Measurements from ENCODE around the gene PRKN. TPM values are rescaled to one million over a fixed set of nuclear protein-coding genes. Genes with fewer than 3 reads are reported as not detected.

The PRKN gene
- total RNA-seq, 1 experiment from 2014 or later = 0.34 TPM

DNA sequence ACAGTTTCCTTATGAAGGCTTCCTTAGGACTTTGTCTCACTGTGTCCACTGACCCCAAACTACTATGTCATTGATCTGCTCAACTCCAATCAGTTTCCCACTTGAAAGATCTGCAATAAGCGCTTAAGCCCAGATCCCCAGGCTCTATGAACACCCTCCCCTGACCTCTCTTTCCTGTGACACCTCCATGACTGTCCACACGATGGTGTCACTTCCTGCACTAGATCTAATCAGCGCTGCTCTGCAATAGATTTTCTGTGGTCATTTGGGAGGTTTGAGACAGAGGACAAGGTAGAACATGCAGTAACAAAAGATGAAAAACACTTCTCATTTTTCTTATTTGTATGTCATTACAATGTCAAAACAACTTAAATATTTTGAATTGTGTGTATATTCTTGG lies 1149.1 kb downstream of the PRKN start:
- Mint-ChIP-seq H3K9me3 (ENCODE audit: unreplicated experiment) (no peaks in the 10 kb centered on the region), H3K4me3 (ENCODE audit: unreplicated experiment) (no peak overlapping the region), H3K27me3 (ENCODE audit: insufficient read depth, unreplicated experiment) (peaks cover 8% of the 10 kb centered on the region), H3K4me1 (ENCODE audit: low read depth, unreplicated experiment) (no peaks in the 10 kb centered on the region), H3K27ac (ENCODE audit: unreplicated experiment) (no peak overlapping the region), H3K36me3 (ENCODE audit: insufficient read depth, unreplicated experiment) (no peaks in the 10 kb centered on the region)
- no peaks in the 10 kb centered on the region for H3K27me3 ChIP-seq (replicated peaks; ENCODE audit: control insufficient read depth, insufficient read depth, low read length)
- BruUV-seq (replicated peaks) = no TSS peak
- TF ChIP-seq, protein P1, sequence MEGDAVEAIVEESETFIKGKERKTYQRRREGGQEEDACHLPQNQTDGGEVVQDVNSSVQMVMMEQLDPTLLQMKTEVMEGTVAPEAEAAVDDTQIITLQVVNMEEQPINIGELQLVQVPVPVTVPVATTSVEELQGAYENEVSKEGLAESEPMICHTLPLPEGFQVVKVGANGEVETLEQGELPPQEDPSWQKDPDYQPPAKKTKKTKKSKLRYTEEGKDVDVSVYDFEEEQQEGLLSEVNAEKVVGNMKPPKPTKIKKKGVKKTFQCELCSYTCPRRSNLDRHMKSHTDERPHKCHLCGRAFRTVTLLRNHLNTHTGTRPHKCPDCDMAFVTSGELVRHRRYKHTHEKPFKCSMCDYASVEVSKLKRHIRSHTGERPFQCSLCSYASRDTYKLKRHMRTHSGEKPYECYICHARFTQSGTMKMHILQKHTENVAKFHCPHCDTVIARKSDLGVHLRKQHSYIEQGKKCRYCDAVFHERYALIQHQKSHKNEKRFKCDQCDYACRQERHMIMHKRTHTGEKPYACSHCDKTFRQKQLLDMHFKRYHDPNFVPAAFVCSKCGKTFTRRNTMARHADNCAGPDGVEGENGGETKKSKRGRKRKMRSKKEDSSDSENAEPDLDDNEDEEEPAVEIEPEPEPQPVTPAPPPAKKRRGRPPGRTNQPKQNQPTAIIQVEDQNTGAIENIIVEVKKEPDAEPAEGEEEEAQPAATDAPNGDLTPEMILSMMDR (IDR thresholded peaks at IDR 0.05; ENCODE audit: insufficient read depth in 1 of 2, low read depth in 1 of 2, low read length in 1 of 2, severe bottlenecking in 1 of 2, unreplicated experiment in 1 of 2) = no peak
- intact Hi-C loops (cut with micrococcal nuclease; ENCODE audit: unreplicated experiment) = no loop called here
- ChIA-PET CTCF (no interaction called here), POLR2A (no interaction called here)
- no peak overlapping the region for H3K4me3 ChIP-seq (ENCODE audit: low read depth, low read length)
- no peaks in the 10 kb centered on the region for H3K4me1 ChIP-seq
- no peaks in the 10 kb centered on the region for H3K36me3 ChIP-seq (ENCODE audit: control insufficient read depth, insufficient read depth, low read length)
- H3K9me3 ChIP-seq = no peaks in the 10 kb centered on the region
- no peak for DNase-seq

DNA sequence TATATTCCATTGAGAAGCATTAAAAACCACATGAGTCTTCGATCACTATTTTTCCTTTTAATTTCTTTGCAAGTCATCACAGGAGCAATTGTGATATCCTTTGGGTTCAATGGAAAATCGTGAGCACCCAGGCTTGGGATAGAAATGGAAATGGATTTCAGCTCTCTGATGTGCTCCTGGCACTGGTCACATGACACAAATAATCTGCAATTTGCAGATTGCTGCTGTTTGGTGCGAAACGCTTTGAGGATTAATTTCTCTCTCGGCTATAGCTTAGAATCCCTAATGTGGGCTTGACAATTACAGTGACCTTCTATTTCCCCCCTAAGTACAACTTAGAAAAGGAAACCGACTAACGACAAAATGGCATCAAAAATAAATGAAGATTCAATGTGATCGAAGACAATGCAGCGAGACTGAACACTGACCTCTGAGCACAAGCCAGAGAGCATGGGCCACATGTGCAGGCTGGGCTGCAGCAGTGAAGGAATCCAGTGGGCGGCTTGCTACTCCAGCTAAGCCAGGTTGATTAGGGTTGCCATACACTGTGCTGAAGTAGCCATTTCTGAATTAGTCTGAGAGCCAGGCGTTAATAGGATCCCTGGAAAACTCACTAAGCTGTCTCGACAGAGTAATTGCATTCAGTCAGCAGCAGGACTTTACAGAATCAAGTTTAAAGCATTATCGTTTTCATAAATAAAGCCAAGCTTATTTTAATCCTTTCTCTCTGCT lies 1151.9 kb downstream of the PRKN start:
- no peak overlapping the region for H3K27ac Mint-ChIP-seq (ENCODE audit: unreplicated experiment)
- DNase-seq = no peak
- CTCF ChIA-PET = no interaction called here
- no peak overlapping the region for H3K4me3 Mint-ChIP-seq (ENCODE audit: unreplicated experiment)
- BruUV-seq (replicated peaks) = no TSS peak
- intact Hi-C loops (cut with micrococcal nuclease; ENCODE audit: unreplicated experiment) = no loop called here
- no peaks in the 10 kb centered on the region for H3K4me1 Mint-ChIP-seq (ENCODE audit: low read depth, unreplicated experiment)
- no peaks in the 10 kb centered on the region for H3K27me3 ChIP-seq (replicated peaks; ENCODE audit: control insufficient read depth, insufficient read depth, low read length)
- POLR2A ChIA-PET = interaction anchor here (0.5 kb wide), 1 partner anchor 14 kb away, joined by 3 read pairs; no protein-coding TSS in a partner anchor
- H3K27me3 Mint-ChIP-seq (ENCODE audit: insufficient read depth, unreplicated experiment) = peaks cover 8% of the 10 kb centered on the region
- H3K9me3 Mint-ChIP-seq (ENCODE audit: unreplicated experiment) = no peaks in the 10 kb centered on the region
- H3K4me1 ChIP-seq = no peaks in the 10 kb centered on the region
- H3K4me3 ChIP-seq (ENCODE audit: low read depth, low read length) = no peak overlapping the region
- H3K36me3 ChIP-seq (ENCODE audit: control insufficient read depth, insufficient read depth, low read length) = no peaks in the 10 kb centered on the region
- H3K9me3 ChIP-seq = no peaks in the 10 kb centered on the region
- no peaks in the 10 kb centered on the region for H3K36me3 Mint-ChIP-seq (ENCODE audit: insufficient read depth, unreplicated experiment)
- TF ChIP-seq, protein P1 (IDR thresholded peaks at IDR 0.05; ENCODE audit: insufficient read depth in 1 of 2, low read depth in 1 of 2, low read length in 1 of 2, severe bottlenecking in 1 of 2, unreplicated experiment in 1 of 2) = no peak

DNA sequence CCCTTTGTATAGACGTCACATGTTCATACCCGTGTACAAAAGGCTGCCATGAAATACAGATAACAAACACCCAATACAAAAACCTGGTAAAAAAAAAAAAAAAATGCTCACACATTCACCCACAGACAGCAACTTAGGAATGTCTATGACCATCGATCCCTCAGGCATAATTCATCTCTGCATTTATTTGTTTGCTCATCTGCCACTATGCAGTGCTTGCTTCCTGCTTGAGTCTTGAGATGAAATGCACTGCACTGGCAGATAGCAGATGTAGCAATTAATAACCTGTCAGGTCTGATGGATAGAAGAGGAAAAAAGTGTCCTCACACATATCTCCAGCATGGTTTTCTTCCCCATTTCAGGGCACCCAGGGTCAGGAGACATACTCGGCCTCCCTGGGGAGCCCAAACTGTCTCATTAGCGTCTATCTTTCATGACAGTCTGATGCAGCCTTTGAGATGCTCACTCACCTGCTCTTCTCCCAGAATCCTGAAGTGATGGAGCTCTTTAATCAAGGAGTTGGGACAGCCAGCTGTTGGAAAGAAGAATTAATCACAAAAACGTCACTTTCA lies 1158.6 kb downstream of the PRKN start:
- Mint-ChIP-seq H3K9me3 (ENCODE audit: unreplicated experiment) (no peaks in the 10 kb centered on the region), H3K4me3 (ENCODE audit: unreplicated experiment) (no peak overlapping the region), H3K36me3 (ENCODE audit: insufficient read depth, unreplicated experiment) (no peaks in the 10 kb centered on the region), H3K27ac (ENCODE audit: unreplicated experiment) (no peak overlapping the region), H3K4me1 (ENCODE audit: low read depth, unreplicated experiment) (no peaks in the 10 kb centered on the region), H3K27me3 (ENCODE audit: insufficient read depth, unreplicated experiment) (peaks cover under 1% of the 10 kb centered on the region)
- CTCF ChIA-PET = no interaction called here
- no peaks in the 10 kb centered on the region for H3K4me1 ChIP-seq
- TF ChIP-seq, protein P1 (IDR thresholded peaks at IDR 0.05; ENCODE audit: insufficient read depth in 1 of 2, low read depth in 1 of 2, low read length in 1 of 2, severe bottlenecking in 1 of 2, unreplicated experiment in 1 of 2) = no peak
- POLR2A ChIA-PET = no interaction called here
- no peak for DNase-seq
- no TSS peak for BruUV-seq (replicated peaks)
- 0 out of 2 replicates have a peak, but pooled peaks cover 3% of the 10 kb centered on the region for H3K9me3 ChIP-seq
- no peak overlapping the region for H3K4me3 ChIP-seq (ENCODE audit: low read depth, low read length)
- intact Hi-C loops (cut with micrococcal nuclease; ENCODE audit: unreplicated experiment) = no loop called here
- no peaks in the 10 kb centered on the region for H3K36me3 ChIP-seq (ENCODE audit: control insufficient read depth, insufficient read depth, low read length)
- H3K27me3 ChIP-seq (replicated peaks; ENCODE audit: control insufficient read depth, insufficient read depth, low read length) = no peaks in the 10 kb centered on the region
